DND-41 (cell line): ENCODE measurements around the gene DLG2.

Experiments
- EZH2 ChIP-seq: IDR thresholded peaks from 3 replicates; pipeline ENCODE4 v1.6.1; 2012; ENCODE audit warnings: borderline replicate concordance, low read depth, mild to moderate bottlenecking, moderate library complexity, low read length, inconsistent platforms; ENCODE audit not compliant: severe bottlenecking
- TF ChIP-seq, protein P1 (sequence below): IDR thresholded peaks from 2 replicates; pipeline ENCODE4 v1.5.1; 2012; ENCODE audit warnings: borderline replicate concordance, low read length, moderate library complexity, mild to moderate bottlenecking; ENCODE audit not compliant: poor library complexity, severe bottlenecking; ENCODE audit errors: extremely low read depth

DNA sequence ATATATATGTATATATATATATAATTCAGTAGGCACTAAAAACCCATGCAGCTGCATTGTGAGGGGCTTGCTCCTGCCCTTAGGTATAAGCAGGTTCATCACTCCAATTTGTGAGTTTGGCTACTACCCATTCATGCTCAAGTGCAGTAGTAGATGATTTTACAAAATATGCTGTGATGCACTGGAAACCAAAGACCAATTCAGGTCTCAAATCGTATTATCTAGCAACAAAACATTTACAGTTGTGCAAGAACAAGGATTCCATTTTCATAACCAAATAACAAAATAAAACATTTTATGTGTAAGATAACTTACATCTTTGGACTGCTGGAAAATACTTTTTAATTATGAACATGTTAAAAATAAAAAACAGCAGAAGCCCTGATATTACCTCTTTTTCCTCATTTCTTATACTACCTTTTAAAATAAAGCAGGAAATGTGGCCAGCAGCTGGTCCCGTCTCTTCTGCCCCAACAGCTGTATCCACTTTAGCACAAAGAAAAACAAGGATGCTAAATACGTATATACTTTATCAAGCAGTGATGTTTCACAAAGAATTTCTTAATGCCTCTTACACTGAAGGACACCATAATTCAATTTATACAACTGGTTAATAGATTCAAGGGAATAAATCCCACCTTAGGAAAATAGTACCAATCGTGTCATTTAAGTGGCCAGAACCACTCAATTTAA is 35.0 kb upstream of the DLG2 start:
- no peak for TF ChIP-seq EZH2
- TF ChIP-seq, protein P1, sequence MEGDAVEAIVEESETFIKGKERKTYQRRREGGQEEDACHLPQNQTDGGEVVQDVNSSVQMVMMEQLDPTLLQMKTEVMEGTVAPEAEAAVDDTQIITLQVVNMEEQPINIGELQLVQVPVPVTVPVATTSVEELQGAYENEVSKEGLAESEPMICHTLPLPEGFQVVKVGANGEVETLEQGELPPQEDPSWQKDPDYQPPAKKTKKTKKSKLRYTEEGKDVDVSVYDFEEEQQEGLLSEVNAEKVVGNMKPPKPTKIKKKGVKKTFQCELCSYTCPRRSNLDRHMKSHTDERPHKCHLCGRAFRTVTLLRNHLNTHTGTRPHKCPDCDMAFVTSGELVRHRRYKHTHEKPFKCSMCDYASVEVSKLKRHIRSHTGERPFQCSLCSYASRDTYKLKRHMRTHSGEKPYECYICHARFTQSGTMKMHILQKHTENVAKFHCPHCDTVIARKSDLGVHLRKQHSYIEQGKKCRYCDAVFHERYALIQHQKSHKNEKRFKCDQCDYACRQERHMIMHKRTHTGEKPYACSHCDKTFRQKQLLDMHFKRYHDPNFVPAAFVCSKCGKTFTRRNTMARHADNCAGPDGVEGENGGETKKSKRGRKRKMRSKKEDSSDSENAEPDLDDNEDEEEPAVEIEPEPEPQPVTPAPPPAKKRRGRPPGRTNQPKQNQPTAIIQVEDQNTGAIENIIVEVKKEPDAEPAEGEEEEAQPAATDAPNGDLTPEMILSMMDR, result no peak
